H1 (cell line): ENCODE results near the gene AGBL4. TPM values are rescaled to one million over a fixed set of nuclear protein-coding genes. Genes with fewer than 3 reads are reported as not detected.

Experiments
- CTCF ChIA-PET: fragments of 300-600 bp; sonication (Branson Sonifier 250); formaldehyde crosslinking; loops from one replicate; lab custom pipeline; 2021; ENCODE audit not compliant: partially characterized antibody; lab: Charles Lee
- POLR2A ChIA-PET: fragments of 300-600 bp; sonication (Branson Sonifier 250); formaldehyde crosslinking; loops from one replicate; lab custom pipeline; 2021; ENCODE audit warnings: inconsistent platforms; ENCODE audit not compliant: partially characterized antibody; lab: Charles Lee
- DNase-seq, 2 experiments: peaks; one replicate each; pipeline versions ENCODE4 v3.0.0 to v3.0.0-alpha.2; 2010 to 2022; ENCODE audit warnings: low spot score in 2 of 2, low read depth in 1 of 2, mixed read lengths in 1 of 2
- FAIRE-seq: peaks from 2 replicates; lab custom pipeline; 2011; peaks lifted over from hg19 to GRCh38; lab: Jason Lieb, UNC
- H2AFZ ChIP-seq: 2 replicates; pipeline ENCODE4 v1.8.1; 2012; ENCODE audit warnings: low read length, inconsistent platforms
- H2AK5ac ChIP-seq: 2 replicates; pipeline ENCODE4 v1.6.1; 2013; ENCODE audit warnings: low read depth, low read length
- H2BK120ac ChIP-seq: replicated peaks from 2 replicates; pipeline ENCODE3; 2013; ENCODE audit warnings: low read depth, low read length, inconsistent platforms
- H2BK12ac ChIP-seq: 2 replicates; pipeline ENCODE4 v1.6.1; 2013; ENCODE audit warnings: low read depth, low read length
- H2BK15ac ChIP-seq: 2 replicates; pipeline ENCODE4 v1.6.1; 2013; ENCODE audit warnings: low read length
- H2BK20ac ChIP-seq: 2 replicates; pipeline ENCODE4 v1.6.1; 2013; ENCODE audit warnings: low read length
- H2BK5ac ChIP-seq: 2 replicates; pipeline ENCODE4 v1.6.1; 2013; ENCODE audit warnings: low read depth, low read length
- H3K14ac ChIP-seq: 2 replicates; pipeline ENCODE4 v1.6.1; 2013; ENCODE audit warnings: inconsistent platforms; ENCODE audit not compliant: insufficient read length
- H3K18ac ChIP-seq: 2 replicates; pipeline ENCODE4 v1.6.1; 2013; ENCODE audit warnings: low read length; ENCODE audit errors: extremely low read depth
- H3K23ac ChIP-seq: 2 replicates; pipeline ENCODE4 v1.6.1; 2013; ENCODE audit warnings: inconsistent platforms; ENCODE audit not compliant: insufficient read length
- H3K23me2 ChIP-seq: 2 replicates; pipeline ENCODE4 v1.6.1; 2013; ENCODE audit warnings: low read depth, low read length
- H3K27ac ChIP-seq: 2 replicates; pipeline ENCODE4 v1.6.1; 2011; ENCODE audit warnings: low read depth, low read length, inconsistent platforms
- H3K27me3 ChIP-seq, 4 experiments: replicated peaks in 1 of 4; 1 replicate in 1 of 4; 2 replicates in 3 of 4; pipeline versions ENCODE4 v1.6.1 to v1.8.1; 2011 to 2013; ENCODE audit warnings: low read length in 3 of 4, mild to moderate bottlenecking in 3 of 4, inconsistent platforms in 2 of 4, mixed read lengths in 2 of 4, moderate library complexity in 1 of 4; ENCODE audit not compliant: control insufficient read depth in 3 of 4, insufficient read depth in 3 of 4; ENCODE audit errors: extremely low read depth in 1 of 4
- H3K36me3 ChIP-seq, 4 experiments: 2 replicates each; pipeline versions ENCODE4 v1.6.1 to v1.8.1; 2011 to 2013; ENCODE audit warnings: mild to moderate bottlenecking in 4 of 4, low read length in 3 of 4, moderate library complexity in 2 of 4, control low read depth in 1 of 4, inconsistent platforms in 1 of 4; ENCODE audit not compliant: insufficient read depth in 4 of 4, control insufficient read depth in 2 of 4
- H3K4ac ChIP-seq: replicated peaks from 2 replicates; pipeline ENCODE3; 2013; ENCODE audit warnings: low read length, low read depth, mixed read lengths, inconsistent platforms; ENCODE audit not compliant: insufficient read length
- H3K4me1 ChIP-seq, 4 experiments: replicated peaks in 1 of 4; 1 replicate in 1 of 4; 2 replicates in 3 of 4; pipeline versions ENCODE4 v1.6.1 to v1.8.1; 2011 to 2013; ENCODE audit warnings: low read length in 3 of 4, inconsistent platforms in 2 of 4, mixed read lengths in 1 of 4; ENCODE audit not compliant: insufficient read depth in 4 of 4, control insufficient read depth in 3 of 4
- H3K4me2 ChIP-seq, 2 experiments: 2 replicates each; pipeline versions ENCODE4 v1.6.1 to v1.8.1; 2011 to 2013; ENCODE audit warnings: low read depth in 2 of 2, low read length in 2 of 2, control low read depth in 1 of 2, inconsistent platforms in 1 of 2, mild to moderate bottlenecking in 1 of 2; ENCODE audit not compliant: insufficient read depth in 1 of 2
- H3K4me3 ChIP-seq, 4 experiments: fragments of 200-600, 300-600 bp in 1 of 4; sonication (generic), shearing (Covaris generic), sonication (Bioruptor Twin) in 1 of 4; 2 replicates each; pipeline versions ENCODE4 v1.5.1 to v1.8.1; 2011 to 2016; ENCODE audit warnings: low read length in 4 of 4, low read depth in 3 of 4, control low read depth in 2 of 4, inconsistent platforms in 2 of 4, mild to moderate bottlenecking in 2 of 4, mixed read lengths in 1 of 4, moderate library complexity in 1 of 4; ENCODE audit not compliant: insufficient read depth in 2 of 4; ENCODE audit errors: extremely low read depth in 1 of 4
- H3K56ac ChIP-seq: replicated peaks from 2 replicates; pipeline ENCODE3; 2013; ENCODE audit warnings: low read depth, mild to moderate bottlenecking, mixed read lengths, low read length, inconsistent platforms; ENCODE audit not compliant: insufficient read length
- H3K79me1 ChIP-seq: 2 replicates; pipeline ENCODE4 v1.6.1; 2013; ENCODE audit warnings: low read depth, low read length, control low read depth
- H3K79me2 ChIP-seq, 2 experiments: 2 replicates each; pipeline versions ENCODE4 v1.6.1 to v1.8.1; 2012 to 2013; ENCODE audit warnings: low read length in 2 of 2, mild to moderate bottlenecking in 2 of 2, inconsistent platforms in 1 of 2; ENCODE audit not compliant: insufficient read depth in 2 of 2, control insufficient read depth in 1 of 2
- H3K9ac ChIP-seq, 4 experiments: replicated peaks in 1 of 4; 1 replicate in 1 of 4; 2 replicates in 3 of 4; pipeline versions ENCODE4 v1.6.1 to v1.8.1; 2011 to 2013; ENCODE audit warnings: low read depth in 3 of 4, low read length in 3 of 4, control low read depth in 2 of 4, mild to moderate bottlenecking in 2 of 4, moderate library complexity in 2 of 4, inconsistent platforms in 1 of 4; ENCODE audit errors: extremely low read depth in 1 of 4
- H3K9me3 ChIP-seq, 2 experiments: 2 replicates each; pipeline versions ENCODE4 v1.6.1 to v1.8.1; 2012 to 2013; ENCODE audit warnings: mild to moderate bottlenecking in 2 of 2, moderate library complexity in 2 of 2, control low read depth in 1 of 2, inconsistent platforms in 1 of 2, low read depth in 1 of 2, low read length in 1 of 2, mixed read lengths in 1 of 2; ENCODE audit not compliant: insufficient read depth in 2 of 2
- H4K20me1 ChIP-seq, 2 experiments: replicated peaks in 1 of 2; 2 replicates each; pipeline versions ENCODE3 to v1.8.1; 2011 to 2013; ENCODE audit warnings: inconsistent platforms in 2 of 2, low read length in 2 of 2, mild to moderate bottlenecking in 1 of 2; ENCODE audit not compliant: insufficient read depth in 2 of 2, control insufficient read depth in 1 of 2
- H4K5ac ChIP-seq: 2 replicates; pipeline ENCODE4 v1.6.1; 2013; ENCODE audit warnings: low read length, low read depth, mixed read lengths, inconsistent platforms; ENCODE audit not compliant: insufficient read length
- H4K8ac ChIP-seq: 2 replicates; pipeline ENCODE4 v1.8.0; 2013; ENCODE audit warnings: mild to moderate bottlenecking, moderate library complexity, low read length, inconsistent platforms; ENCODE audit not compliant: insufficient read depth; ENCODE audit errors: extremely low read depth
- H4K91ac ChIP-seq: replicated peaks from 2 replicates; pipeline ENCODE3; 2013; ENCODE audit warnings: low read length, mixed read lengths, inconsistent platforms; ENCODE audit not compliant: insufficient read length
- CEBPB ChIP-seq: IDR thresholded peaks from 2 replicates; pipeline ENCODE4 v1.6.1; 2012; ENCODE audit warnings: low read depth, low read length
- NANOG ChIP-seq: IDR thresholded peaks from 2 replicates; pipeline ENCODE4 v1.6.1; 2011; ENCODE audit warnings: low read length, low read depth, mild to moderate bottlenecking, inconsistent platforms; ENCODE audit not compliant: insufficient read depth, poor library complexity, severe bottlenecking
- WGBS, 2 experiments: shearing (Covaris generic) in 1 of 2; methylation state at CpG; one replicate each; pipeline versions ENCODE4 v1.1.6 to v1.1.7; 2013 to 2015; ENCODE audit warnings: low lambda C conversion rate in 2 of 2, mixed read lengths in 2 of 2, inconsistent platforms in 1 of 2, low coverage in 1 of 2, missing lambda C conversion rate in 1 of 2; ENCODE audit not compliant: insufficient replicate concordance in 2 of 2, insufficient coverage in 1 of 2, insufficient read length in 1 of 2; ENCODE audit errors: extremely low coverage in 1 of 2, missing lambda C conversion rate in 1 of 2; 5-methylcytosine and 5-hydroxymethylcytosine counted together
- polyA plus RNA-seq, 7 experiments: library from polyadenylated mRNA; depleted of rRNA in 3 of 7; stranded (reverse) in 5 of 7; unstranded in 2 of 7; fragments of >200 nt in 5 of 7; fragments of 200-250 nt in 2 of 7; gene quantifications; 1 replicate in 5 of 7; 2 replicates in 1 of 7; 4 replicates in 1 of 7; pipeline versions ENCODE4 v1.2.1 to v1.2.3, GENCODE V29; 2011 to 2013; ENCODE audit warnings: missing spikeins in 2 of 7, mixed read lengths in 2 of 7
- total RNA-seq: library from RNA; stranded (reverse); fragmentation: NEBNext Ultra II Directional; extraction: Animal tissue kit (Norgen Biotek cat#: 25700); gene quantifications from 2 replicates; pipeline ENCODE4 v1.2.1, GENCODE V29; 2021

The AGBL4 gene
- total and polyA plus RNA-seq, 2 of the 8 experiments (the other 6 are each of a cell fraction or from before 2014, with no cell fraction given), result 0.41 to 0.45 TPM

- H3K27me3 ChIP-seq, result no peaks in the 10 kb centered on the region
- POLR2A ChIA-PET, result no interaction called here
- H3K4me2 ChIP-seq, result no peak overlapping the region
- no peak overlapping the region for H2BK12ac ChIP-seq
- H2BK5ac ChIP-seq, result no peak overlapping the region
- no peaks in the 10 kb centered on the region for H3K79me2 ChIP-seq
- H4K8ac ChIP-seq, result no peak overlapping the region
- no peak overlapping the region for H3K23ac ChIP-seq
- no peak overlapping the region for H2AK5ac ChIP-seq
- H3K4me1 ChIP-seq, result peaks cover 2 to 13% (median 4%) of the 10 kb centered on the region in 4 experiments; a peak in 3 of 7 replicates
- DNase-seq (no peak), FAIRE-seq (no peak)
- no peak overlapping the region for H3K27ac ChIP-seq
- H3K9ac ChIP-seq, result no peak overlapping the region
- CTCF ChIA-PET, result interaction anchor here (2.4 kb wide), 1 partner anchor 61 kb away, joined by 9 read pairs; no protein-coding TSS in a partner anchor
- H3K4me3 ChIP-seq, result no peak overlapping the region
- H2BK20ac ChIP-seq, result no peak overlapping the region
- H3K14ac ChIP-seq, result no peak overlapping the region
- no peak overlapping the region for H2BK15ac ChIP-seq
- no peak overlapping the region for H2BK120ac ChIP-seq
- no peak overlapping the region for H4K91ac ChIP-seq
- TF ChIP-seq CEBPB (0 out of 2 replicates have a peak, but pooled peaks have one; percentile 20), NANOG (no peak)
- no peaks in the 10 kb centered on the region for H3K36me3 ChIP-seq
- no peak overlapping the region for H3K18ac ChIP-seq
- no peak overlapping the region for H4K5ac ChIP-seq
- H3K79me1 ChIP-seq, result no peaks in the 10 kb centered on the region
- no peaks in the 10 kb centered on the region for H3K9me3 ChIP-seq
- no peaks in the 10 kb centered on the region for H3K23me2 ChIP-seq
- no peaks in the 10 kb centered on the region for H4K20me1 ChIP-seq
- no peak overlapping the region for H3K56ac ChIP-seq
- 89% methylated on average over 3 of the region's 3 CpGs; no CpG with 5 or more reads in 1 of the 2 experiments for WGBS, 2 experiments
- H2AFZ ChIP-seq, result no peak overlapping the region
- H3K4ac ChIP-seq, result no peak overlapping the region
Observed at GRCh38 chr1:48617252-48617651, 1406.5 kb downstream of the AGBL4 start.
